Hepatocyte (in vitro differentiated cells): ENCODE measurements around the gene TP53I13. TPM values are rescaled to one million over a fixed set of nuclear protein-coding genes. Genes with fewer than 3 reads are reported as not detected.

Experiments used
- DNase-seq: peaks from one replicate; pipeline ENCODE4 v3.0.0-alpha.2; 2016; ENCODE audit warnings: low spot score
- H2AFZ ChIP-seq: fragments of 200-600 bp; sonication (generic); 2 replicates; pipeline ENCODE4 v1.6.0; 2016; ENCODE audit warnings: antibody characterized with exemption, mild to moderate bottlenecking
- H3K27ac ChIP-seq: fragments of 200-600 bp; sonication (generic); 2 replicates; pipeline ENCODE4 v1.5.1; 2016; ENCODE audit warnings: mild to moderate bottlenecking
- H3K27me3 ChIP-seq: fragments of 200-600 bp; sonication (generic); 2 replicates; pipeline ENCODE4 v1.6.1; 2016
- H3K36me3 ChIP-seq: fragments of 200-600 bp; sonication (generic); replicated peaks from 2 replicates; pipeline ENCODE4 v1.5.1; 2016; ENCODE audit warnings: low read depth; ENCODE audit not compliant: insufficient read depth
- H3K4me1 ChIP-seq: fragments of 200-600 bp; sonication (generic); 2 replicates; pipeline ENCODE4 v1.5.1; 2016; ENCODE audit warnings: mild to moderate bottlenecking, moderate library complexity; ENCODE audit not compliant: insufficient read depth
- H3K4me2 ChIP-seq: fragments of 200-600 bp; sonication (generic); 2 replicates; pipeline ENCODE4 v1.6.0; 2016
- H3K4me3 ChIP-seq: fragments of 200-600 bp; sonication (generic); 2 replicates; pipeline ENCODE4 v1.5.1; 2016; ENCODE audit warnings: mild to moderate bottlenecking
- H3K79me2 ChIP-seq: fragments of 200-600 bp; sonication (generic); 2 replicates; pipeline ENCODE4 v1.6.0; 2017; ENCODE audit warnings: mild to moderate bottlenecking
- H3K9me2 ChIP-seq: fragments of 200-600 bp; sonication (generic); replicated peaks from 2 replicates; pipeline ENCODE4 v1.6.0; 2017; ENCODE audit warnings: mild to moderate bottlenecking; ENCODE audit not compliant: insufficient read depth
- H3K9me3 ChIP-seq: fragments of 200-600 bp; sonication (generic); 2 replicates; pipeline ENCODE4 v1.5.1; 2016; ENCODE audit warnings: low read depth, mild to moderate bottlenecking
- H4K20me1 ChIP-seq: fragments of 200-600 bp; sonication (generic); 2 replicates; pipeline ENCODE4 v1.6.0; 2016; ENCODE audit warnings: mild to moderate bottlenecking; ENCODE audit not compliant: insufficient read depth, poor library complexity, severe bottlenecking
- EZH2 ChIP-seq: fragments of 200-600 bp; sonication (generic); IDR thresholded peaks from 2 replicates; pipeline ENCODE4 v1.6.1; 2016; ENCODE audit warnings: antibody characterized with exemption, mild to moderate bottlenecking, borderline replicate concordance
- EZH2phosphoT487 ChIP-seq: fragments of 200-600 bp; sonication (generic); IDR thresholded peaks from one replicate; pipeline ENCODE4 v1.6.1; 2018; ENCODE audit warnings: antibody characterized with exemption, mild to moderate bottlenecking, low read depth, moderate library complexity; ENCODE audit not compliant: unreplicated experiment, severe bottlenecking
- WGBS: methylation state at CpG from one replicate; pipeline ENCODE4 v1.1.6; 2016; ENCODE audit warnings: low lambda C conversion rate; ENCODE audit errors: missing lambda C conversion rate; 5-methylcytosine and 5-hydroxymethylcytosine counted together
- polyA plus RNA-seq: library from polyadenylated mRNA; unstranded; fragments of >200 nt; fragmentation: Nextera tagmentation; extraction: Ambion mirVana; gene quantifications from 2 replicates; pipeline ENCODE4 v1.2.1, GENCODE V29; 2016
- total RNA-seq: library from RNA; depleted of rRNA; stranded (reverse); fragments of >200 nt; gene quantifications from 2 replicates; pipeline ENCODE4 v1.2.3, GENCODE V29; 2014
- TF ChIP-seq, protein P1 (sequence below): fragments of 200-600 bp; sonication (generic); IDR thresholded peaks from 2 replicates; pipeline ENCODE4 v1.5.1; 2016; ENCODE audit warnings: antibody characterized with exemption, mild to moderate bottlenecking; ENCODE audit not compliant: poor library complexity

TP53I13 gene
- total and polyA plus RNA-seq, 2 experiments from 2014 or later: 43.4 to 92.9 TPM

DNA sequence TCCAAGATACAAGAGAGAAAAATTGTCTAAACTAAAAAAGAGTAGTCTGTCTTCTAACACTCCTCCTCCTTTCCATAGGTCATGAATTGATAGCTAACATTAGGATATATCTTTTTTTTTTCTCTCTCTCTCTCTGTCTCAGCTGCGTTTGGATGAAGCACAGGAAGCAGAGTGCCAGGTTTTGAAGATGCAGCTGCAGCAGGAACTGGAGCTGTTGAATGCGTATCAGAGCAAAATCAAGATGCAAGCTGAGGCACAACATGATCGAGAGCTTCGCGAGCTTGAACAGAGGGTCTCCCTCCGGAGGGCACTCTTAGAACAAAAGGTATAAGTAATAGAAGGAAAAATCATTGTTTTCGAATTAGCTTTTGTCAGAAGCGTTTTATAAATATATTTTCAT lies 34.5 kb upstream of the TP53I13 start:
- no peaks in the 10 kb centered on the region for H3K4me1 ChIP-seq
- no peaks in the 10 kb centered on the region for H3K36me3 ChIP-seq
- no peak overlapping the region for H3K4me3 ChIP-seq
- TF ChIP-seq EZH2 (no peak), EZH2phosphoT487 (no peak)
- TF ChIP-seq, protein P1, sequence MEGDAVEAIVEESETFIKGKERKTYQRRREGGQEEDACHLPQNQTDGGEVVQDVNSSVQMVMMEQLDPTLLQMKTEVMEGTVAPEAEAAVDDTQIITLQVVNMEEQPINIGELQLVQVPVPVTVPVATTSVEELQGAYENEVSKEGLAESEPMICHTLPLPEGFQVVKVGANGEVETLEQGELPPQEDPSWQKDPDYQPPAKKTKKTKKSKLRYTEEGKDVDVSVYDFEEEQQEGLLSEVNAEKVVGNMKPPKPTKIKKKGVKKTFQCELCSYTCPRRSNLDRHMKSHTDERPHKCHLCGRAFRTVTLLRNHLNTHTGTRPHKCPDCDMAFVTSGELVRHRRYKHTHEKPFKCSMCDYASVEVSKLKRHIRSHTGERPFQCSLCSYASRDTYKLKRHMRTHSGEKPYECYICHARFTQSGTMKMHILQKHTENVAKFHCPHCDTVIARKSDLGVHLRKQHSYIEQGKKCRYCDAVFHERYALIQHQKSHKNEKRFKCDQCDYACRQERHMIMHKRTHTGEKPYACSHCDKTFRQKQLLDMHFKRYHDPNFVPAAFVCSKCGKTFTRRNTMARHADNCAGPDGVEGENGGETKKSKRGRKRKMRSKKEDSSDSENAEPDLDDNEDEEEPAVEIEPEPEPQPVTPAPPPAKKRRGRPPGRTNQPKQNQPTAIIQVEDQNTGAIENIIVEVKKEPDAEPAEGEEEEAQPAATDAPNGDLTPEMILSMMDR: no peak
- H3K27me3 ChIP-seq: no peaks in the 10 kb centered on the region
- no peaks in the 10 kb centered on the region for H3K9me3 ChIP-seq
- H3K27ac ChIP-seq: no peak overlapping the region
- no peak overlapping the region for H2AFZ ChIP-seq
- peaks cover 5% of the 10 kb centered on the region for H3K79me2 ChIP-seq
- no peak for DNase-seq
- H3K9me2 ChIP-seq: no peaks in the 10 kb centered on the region
- no peak overlapping the region for H3K4me2 ChIP-seq
- H4K20me1 ChIP-seq: no peaks in the 10 kb centered on the region
- 96% methylated on average over 8 of the region's 8 CpGs for WGBS

DNA sequence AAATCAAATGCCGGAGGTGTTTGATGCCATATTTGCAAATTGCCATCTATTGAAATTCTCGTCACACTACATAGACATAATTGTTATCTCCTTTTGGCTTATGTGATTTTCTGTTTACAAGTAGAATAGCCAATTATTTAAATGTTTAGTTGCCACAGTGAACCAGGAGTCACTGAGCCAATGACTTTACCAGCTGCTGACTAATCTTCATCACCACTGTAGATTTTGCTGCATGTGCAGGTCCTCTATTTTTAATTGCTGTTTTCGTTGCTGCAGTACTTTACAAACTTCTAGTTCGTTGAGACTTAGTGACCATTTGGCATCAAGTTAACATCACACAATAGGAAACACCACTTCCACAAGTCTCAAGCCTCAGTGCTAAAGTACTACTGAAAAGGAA lies 24.4 kb upstream of the TP53I13 start:
- TF ChIP-seq, protein P1: no peak
- TF ChIP-seq EZH2: no peak
- TF ChIP-seq EZH2phosphoT487: no peak
- Histone ChIP-seq H2AFZ (no peak overlapping the region), H3K27ac (no peak overlapping the region), H3K36me3 (no peaks in the 10 kb centered on the region), H4K20me1 (no peaks in the 10 kb centered on the region), H3K4me1 (no peaks in the 10 kb centered on the region), H3K9me3 (no peaks in the 10 kb centered on the region), H3K79me2 (no peaks in the 10 kb centered on the region), H3K9me2 (no peaks in the 10 kb centered on the region), H3K27me3 (no peaks in the 10 kb centered on the region), H3K4me2 (no peak overlapping the region), H3K4me3 (no peak overlapping the region)
- 94% methylated on average over 4 of the region's 4 CpGs for WGBS
- no peak for DNase-seq

DNA sequence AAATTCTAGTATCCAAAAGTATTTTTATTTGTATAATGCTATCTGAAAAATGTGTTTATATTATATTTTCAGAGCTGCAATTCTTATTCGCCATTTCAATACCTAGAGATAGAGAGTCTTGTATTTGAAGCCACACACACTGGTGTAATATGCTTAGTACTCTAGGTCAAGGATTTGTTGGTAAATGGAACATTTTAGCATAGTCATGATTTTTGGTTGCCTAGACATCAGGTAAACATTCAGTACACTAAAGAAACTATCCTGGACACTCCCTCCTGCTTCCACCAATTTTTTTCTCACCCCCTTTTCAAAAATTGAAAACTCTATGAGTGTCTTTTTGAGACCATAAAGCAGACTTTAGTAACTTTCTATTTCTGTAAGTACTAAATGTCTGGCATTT lies 22.4 kb upstream of the TP53I13 start:
- Histone ChIP-seq H3K9me2 (no peaks in the 10 kb centered on the region), H3K27me3 (no peaks in the 10 kb centered on the region), H3K79me2 (no peaks in the 10 kb centered on the region), H3K27ac (no peak overlapping the region), H3K4me1 (no peaks in the 10 kb centered on the region), H3K36me3 (no peaks in the 10 kb centered on the region), H4K20me1 (no peaks in the 10 kb centered on the region), H2AFZ (no peak overlapping the region), H3K9me3 (no peaks in the 10 kb centered on the region), H3K4me2 (no peak overlapping the region), H3K4me3 (no peak overlapping the region)
- 92% methylated on average over 1 of the region's 1 CpG for WGBS
- TF ChIP-seq EZH2 (no peak), EZH2phosphoT487 (no peak)
- TF ChIP-seq, protein P1: no peak
- DNase-seq: peak; percentile 7

DNA sequence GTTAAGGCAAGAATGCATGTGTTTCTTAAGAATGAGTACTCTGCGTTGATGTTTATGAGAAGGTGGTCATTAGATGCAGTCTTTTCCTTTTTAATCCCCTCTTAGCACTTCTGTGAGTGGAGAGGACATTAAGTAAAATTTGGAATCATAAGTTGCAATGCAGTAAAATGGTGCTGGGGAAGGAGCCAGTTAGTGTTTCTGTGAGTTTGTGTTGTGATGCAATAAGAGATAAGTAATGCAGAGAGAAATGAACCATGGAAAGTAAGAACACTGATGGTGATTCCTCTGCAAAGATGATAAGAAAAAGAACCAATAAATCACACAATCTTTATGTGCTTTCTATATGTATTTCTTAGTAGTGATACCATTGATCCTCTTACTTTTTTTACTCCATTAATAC lies 21.7 kb upstream of the TP53I13 start:
- no peak for DNase-seq
- TF ChIP-seq EZH2 (no peak), EZH2phosphoT487 (no peak)
- TF ChIP-seq, protein P1: no peak
- H3K9me3 ChIP-seq: no peaks in the 10 kb centered on the region
- H3K9me2 ChIP-seq: no peaks in the 10 kb centered on the region
- WGBS: 82% methylated on average over 1 of the region's 1 CpG
- H3K79me2 ChIP-seq: no peaks in the 10 kb centered on the region
- no peak overlapping the region for H3K4me3 ChIP-seq
- H3K4me2 ChIP-seq: no peak overlapping the region
- no peaks in the 10 kb centered on the region for H3K36me3 ChIP-seq
- H3K27ac ChIP-seq: no peak overlapping the region
- no peaks in the 10 kb centered on the region for H3K4me1 ChIP-seq
- H3K27me3 ChIP-seq: no peaks in the 10 kb centered on the region
- H4K20me1 ChIP-seq: no peaks in the 10 kb centered on the region
- no peak overlapping the region for H2AFZ ChIP-seq
